ENCODE measurements around the gene CYB5A. TPM values are rescaled to one million over a fixed set of nuclear protein-coding genes. Genes with fewer than 3 reads are reported as not detected.

The CYB5A gene
- total and polyA plus RNA-seq, 2 of the 8 experiments (the other 6 are each of a cell fraction or from before 2014, with no cell fraction given), result 154 to 195 TPM

- no peak overlapping the region for H3K56ac ChIP-seq (replicated peaks; ENCODE audit: insufficient read length, low read depth, low read length)
- H3K36me3 ChIP-seq (ENCODE audit: control insufficient read depth in 2 of 4, insufficient read depth in 4 of 4, low read length in 3 of 4), result no peaks in the 10 kb centered on the region
- H3K23me2 ChIP-seq (ENCODE audit: low read depth, low read length), result no peaks in the 10 kb centered on the region
- no peak overlapping the region for H4K5ac ChIP-seq (ENCODE audit: insufficient read length, low read depth, low read length)
- FAIRE-seq (no peak), DNase-seq (ENCODE audit: low read depth in 1 of 2, low spot score in 2 of 2) (no peak)
- H3K4ac ChIP-seq (replicated peaks; ENCODE audit: insufficient read length, low read depth, low read length), result no peak overlapping the region
- H4K8ac ChIP-seq (ENCODE audit: extremely low read depth, insufficient read depth, low read length), result no peak overlapping the region
- H3K79me2 ChIP-seq (ENCODE audit: control insufficient read depth in 1 of 2, insufficient read depth in 2 of 2, low read length in 2 of 2), result no peaks in the 10 kb centered on the region
- no peak overlapping the region for H2BK5ac ChIP-seq (ENCODE audit: low read depth, low read length)
- H3K4me3 ChIP-seq (ENCODE audit: extremely low read depth in 1 of 4, insufficient read depth in 2 of 4, low read depth in 3 of 4, low read length in 4 of 4), result no peak overlapping the region
- H2AK5ac ChIP-seq (ENCODE audit: low read depth, low read length), result no peak overlapping the region
- H2BK15ac ChIP-seq (ENCODE audit: low read length), result no peak overlapping the region
- ChIA-PET CTCF (ENCODE audit: partially characterized antibody) (interaction anchor here (0.6 to 1.2 kb wide), 7 partner anchors 8 to 1278 kb away, joined by 3 to 4 read pairs (median 3); no protein-coding TSS in a partner anchor), POLR2A (ENCODE audit: partially characterized antibody) (no interaction called here)
- no peaks in the 10 kb centered on the region for H3K79me1 ChIP-seq (ENCODE audit: low read depth, low read length)
- no peak overlapping the region for H3K9ac ChIP-seq (replicated peaks in 1 of 4; ENCODE audit: extremely low read depth in 1 of 4, low read depth in 3 of 4, low read length in 3 of 4)
- 86% methylated on average over 1 of the region's 1 CpG; no CpG with 5 or more reads in 1 of the 2 experiments for WGBS, 2 experiments (ENCODE audit: extremely low coverage in 1 of 2, insufficient coverage in 1 of 2, insufficient read length in 1 of 2, insufficient replicate concordance in 2 of 2, low coverage in 1 of 2, low lambda C conversion rate in 2 of 2, missing lambda C conversion rate in 1 of 2)
- no peaks in the 10 kb centered on the region for H3K27me3 ChIP-seq (replicated peaks in 1 of 4; ENCODE audit: control insufficient read depth in 3 of 4, extremely low read depth in 1 of 4, insufficient read depth in 3 of 4, low read length in 3 of 4)
- no peak overlapping the region for H3K18ac ChIP-seq (ENCODE audit: extremely low read depth, low read length)
- H2AFZ ChIP-seq (ENCODE audit: low read length), result no peak overlapping the region
- H2BK12ac ChIP-seq (ENCODE audit: low read depth, low read length), result no peak overlapping the region
- H3K14ac ChIP-seq (ENCODE audit: insufficient read length), result no peak overlapping the region
- no peak overlapping the region for H2BK120ac ChIP-seq (replicated peaks; ENCODE audit: low read depth, low read length)
- H3K4me2 ChIP-seq (ENCODE audit: insufficient read depth in 1 of 2, low read depth in 2 of 2, low read length in 2 of 2), result no peak overlapping the region
- H3K9me3 ChIP-seq (ENCODE audit: insufficient read depth in 2 of 2, low read depth in 1 of 2, low read length in 1 of 2), result no peaks in the 10 kb centered on the region
- H3K27ac ChIP-seq (ENCODE audit: low read depth, low read length), result no peak overlapping the region
- H3K4me1 ChIP-seq (replicated peaks in 1 of 4; ENCODE audit: control insufficient read depth in 3 of 4, insufficient read depth in 4 of 4, low read length in 3 of 4), result no peaks in the 10 kb centered on the region
- H3K23ac ChIP-seq (ENCODE audit: insufficient read length), result no peak overlapping the region
- no peaks in the 10 kb centered on the region for H4K20me1 ChIP-seq (replicated peaks in 1 of 2; ENCODE audit: control insufficient read depth in 1 of 2, insufficient read depth in 2 of 2, low read length in 2 of 2)
- no peak overlapping the region for H2BK20ac ChIP-seq (ENCODE audit: low read length)
- no peak overlapping the region for H4K91ac ChIP-seq (replicated peaks; ENCODE audit: insufficient read length, low read length)
- TF ChIP-seq E2F6 (IDR thresholded peaks at IDR 0.05) (no peak), CBX8 (IDR thresholded peaks at IDR 0.05; ENCODE audit: borderline replicate concordance, low read depth, low read length) (no peak), TEAD4 (IDR thresholded peaks at IDR 0.05; ENCODE audit: low read depth, low read length) (no peak), SP2 (IDR thresholded peaks at IDR 0.05; ENCODE audit: low read length) (no peak), CTBP2 (IDR thresholded peaks at IDR 0.05; ENCODE audit: borderline replicate concordance, insufficient read depth, insufficient read length, low read length) (no peak), POLR2AphosphoS5 (IDR thresholded peaks at IDR 0.05; ENCODE audit: low read depth, low read length) (no peak), JUND (IDR thresholded peaks at IDR 0.05; ENCODE audit: low read length) (no peak), EGR1 (IDR thresholded peaks at IDR 0.05; ENCODE audit: borderline replicate concordance, low read depth, low read length) (no peak), SIN3A (conservative IDR thresholded peaks at IDR 0.05 in 1 of 2, IDR thresholded peaks at IDR 0.05 in 1 of 2; ENCODE audit: low read depth in 1 of 2, low read length in 2 of 2) (no peak), GABPA (IDR thresholded peaks at IDR 0.05; ENCODE audit: borderline replicate concordance, insufficient read depth, low read length) (no peak), POLR2A (IDR thresholded peaks at IDR 0.05; ENCODE audit: control extremely low read depth in 1 of 2, low read depth in 2 of 2, low read length in 2 of 2) (no peak), CHD2 (IDR thresholded peaks at IDR 0.05; ENCODE audit: low read length) (no peak)
Observed at GRCh38 chr18:74329688-74330205, 38.0 kb upstream of the CYB5A start.

All from H1 (cell line).